ENCODE results near the gene DVL2. TPM values are rescaled to one million over a fixed set of nuclear protein-coding genes. Genes with fewer than 3 reads are reported as not detected.

The DVL2 gene
- total and polyA plus RNA-seq, 8 donors: 9.6 to 26.9 (median 16.0) TPM

DNA sequence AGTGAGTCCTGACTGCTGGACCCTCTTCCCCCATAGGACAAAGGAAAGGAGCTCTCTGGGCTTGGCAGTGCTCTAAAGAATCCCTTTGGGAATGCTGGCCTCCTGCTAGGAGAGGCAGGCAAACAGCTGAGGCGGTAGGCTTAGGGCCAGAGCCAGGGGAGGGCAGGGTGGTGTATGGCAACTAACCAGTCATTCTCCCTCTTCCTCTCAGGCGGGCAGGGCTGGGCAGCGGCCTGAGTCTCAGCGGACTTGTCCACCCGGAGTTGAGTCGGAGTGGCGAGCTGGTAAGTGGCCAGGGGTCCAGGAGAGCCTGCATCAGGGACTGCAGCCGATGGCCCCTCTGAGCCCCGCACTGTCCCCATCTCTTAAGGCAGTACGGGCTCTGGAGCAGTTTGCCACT, 10.2 kb downstream of the DVL2 start:
- TF ChIP-seq, protein P1, sequence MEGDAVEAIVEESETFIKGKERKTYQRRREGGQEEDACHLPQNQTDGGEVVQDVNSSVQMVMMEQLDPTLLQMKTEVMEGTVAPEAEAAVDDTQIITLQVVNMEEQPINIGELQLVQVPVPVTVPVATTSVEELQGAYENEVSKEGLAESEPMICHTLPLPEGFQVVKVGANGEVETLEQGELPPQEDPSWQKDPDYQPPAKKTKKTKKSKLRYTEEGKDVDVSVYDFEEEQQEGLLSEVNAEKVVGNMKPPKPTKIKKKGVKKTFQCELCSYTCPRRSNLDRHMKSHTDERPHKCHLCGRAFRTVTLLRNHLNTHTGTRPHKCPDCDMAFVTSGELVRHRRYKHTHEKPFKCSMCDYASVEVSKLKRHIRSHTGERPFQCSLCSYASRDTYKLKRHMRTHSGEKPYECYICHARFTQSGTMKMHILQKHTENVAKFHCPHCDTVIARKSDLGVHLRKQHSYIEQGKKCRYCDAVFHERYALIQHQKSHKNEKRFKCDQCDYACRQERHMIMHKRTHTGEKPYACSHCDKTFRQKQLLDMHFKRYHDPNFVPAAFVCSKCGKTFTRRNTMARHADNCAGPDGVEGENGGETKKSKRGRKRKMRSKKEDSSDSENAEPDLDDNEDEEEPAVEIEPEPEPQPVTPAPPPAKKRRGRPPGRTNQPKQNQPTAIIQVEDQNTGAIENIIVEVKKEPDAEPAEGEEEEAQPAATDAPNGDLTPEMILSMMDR (IDR thresholded peaks at IDR 0.05): no peak
- Histone ChIP-seq H3K36me3 (peaks cover 11 to 59% (median 19%) of the 10 kb centered on the region in 3 donors), H3K9me3 (no peaks in the 10 kb centered on the region), H3K27me3 (no peaks in the 10 kb centered on the region), H3K27ac (peak overlapping the region; percentile 5 to 37 (median 14)), H3K4me1 (peaks cover 12 to 23% (median 14%) of the 10 kb centered on the region in 3 donors), H3K4me3 (no peak overlapping the region)
- FAIRE-seq: no peak
- DNase-seq: peak in 2 of 6 donors; percentile 63 to 83
- WGBS, 2 donors: 73 to 80% methylated on average over 10 of the region's 10 CpGs
- ATAC-seq: no peak
- intact Hi-C loops (cut with DNase I): no loop called here

DNA sequence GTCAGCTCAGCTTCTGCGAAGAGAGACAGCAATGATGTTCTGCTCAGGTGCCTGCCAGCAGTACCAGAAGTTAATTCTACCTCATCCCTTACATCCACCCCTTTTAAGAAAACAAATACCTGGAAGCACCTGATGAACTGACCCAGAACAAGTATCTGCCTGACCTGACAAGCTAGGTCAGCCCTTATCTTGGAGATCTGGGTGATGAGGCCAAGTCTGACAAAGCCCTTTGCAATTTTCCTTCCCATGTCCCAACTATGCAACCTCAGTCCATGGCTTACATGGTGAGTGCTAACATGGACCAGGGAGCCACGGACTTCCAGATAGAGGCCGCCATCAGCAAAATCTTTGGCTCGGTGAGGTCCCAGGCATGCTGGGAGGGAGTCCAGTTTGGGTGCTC, 10.9 kb downstream of the DVL2 start:
- Histone ChIP-seq H3K9me3 (no peaks in the 10 kb centered on the region), H3K27me3 (no peaks in the 10 kb centered on the region), H3K4me3 (no peak overlapping the region), H3K4me1 (peaks cover 12 to 25% (median 14%) of the 10 kb centered on the region in 3 donors), H3K36me3 (peaks cover 11 to 52% (median 16%) of the 10 kb centered on the region in 3 donors), H3K27ac (no peak overlapping the region)
- TF ChIP-seq, protein P1 (IDR thresholded peaks at IDR 0.05): no peak
- intact Hi-C loops (cut with DNase I): no loop called here
- DNase-seq: peak in 1 of 6 donors; percentile 13
- no peak for FAIRE-seq
- no peak for ATAC-seq
- WGBS, 2 donors: 79 to 80% methylated on average over 4 of the region's 4 CpGs

DNA sequence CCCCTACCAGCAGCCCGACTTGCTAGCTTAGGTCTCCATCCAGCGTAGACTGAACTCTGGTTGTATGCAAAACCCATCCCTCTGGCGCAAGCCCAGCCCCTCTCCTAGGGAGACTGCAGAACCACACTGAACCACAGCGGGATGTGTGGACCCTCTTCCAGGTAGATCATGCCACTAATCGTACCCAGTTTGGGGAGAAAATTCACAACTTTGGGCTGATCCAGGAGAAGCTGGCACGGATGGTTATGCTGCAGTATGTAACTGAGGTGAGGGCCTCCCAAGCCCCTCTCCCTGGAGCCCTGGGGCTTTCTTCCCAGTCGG, 11.4 kb downstream of the DVL2 start:
- peaks cover 11 to 48% (median 16%) of the 10 kb centered on the region in 3 donors for H3K36me3 ChIP-seq
- TF ChIP-seq, protein P1 (IDR thresholded peaks at IDR 0.05): no peak
- H3K27ac ChIP-seq: no peak overlapping the region
- no peak overlapping the region for H3K4me3 ChIP-seq
- peaks cover 12 to 25% (median 14%) of the 10 kb centered on the region in 3 donors for H3K4me1 ChIP-seq
- H3K9me3 ChIP-seq: no peaks in the 10 kb centered on the region
- no peak for ATAC-seq
- intact Hi-C loops (cut with DNase I): no loop called here
- FAIRE-seq: no peak
- WGBS, 2 donors: 74 to 77% methylated on average over 7 of the region's 7 CpGs
- H3K27me3 ChIP-seq: no peaks in the 10 kb centered on the region
- DNase-seq: no peak

DNA sequence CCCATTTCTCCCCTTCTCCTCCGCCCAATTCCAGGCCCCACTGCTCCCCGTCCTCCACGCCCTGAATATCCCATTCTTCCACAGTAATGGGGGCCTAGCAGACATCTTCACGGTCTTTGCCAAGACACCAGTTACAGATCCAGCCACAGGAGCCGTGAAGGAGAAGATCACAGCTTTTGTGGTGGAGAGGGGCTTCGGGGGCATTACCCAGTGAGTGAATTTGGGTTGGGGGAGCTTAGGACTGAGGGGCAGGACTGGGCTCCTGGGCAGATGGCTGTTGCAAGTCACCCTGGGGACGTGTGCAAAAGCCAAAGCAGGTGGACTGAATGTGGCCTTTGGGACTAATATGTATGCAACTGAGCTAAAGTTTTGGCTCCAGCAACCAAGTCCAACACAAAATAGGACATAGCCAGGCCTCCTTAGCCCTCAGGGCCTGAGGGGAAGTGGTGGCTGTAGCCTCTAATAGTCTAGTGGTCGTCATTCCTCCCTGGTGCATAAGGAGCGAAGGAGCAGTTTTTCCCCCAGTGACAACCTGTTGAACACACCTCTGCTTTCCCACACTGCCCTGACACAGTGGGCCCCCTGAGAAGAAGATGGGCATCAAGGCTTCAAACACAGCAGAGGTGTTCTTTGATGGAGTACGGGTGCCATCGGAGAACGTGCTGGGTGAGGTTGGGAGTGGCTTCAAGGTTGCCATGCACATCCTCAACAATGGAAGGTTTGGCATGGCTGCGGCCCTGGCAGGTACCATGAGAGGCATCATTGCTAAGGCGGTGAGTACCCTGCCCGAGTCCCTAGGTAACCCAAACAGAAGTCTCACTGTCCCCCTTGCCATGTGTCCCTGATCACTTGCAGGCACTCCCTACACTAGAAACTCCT, 12.0 kb downstream of the DVL2 start:
- FAIRE-seq (no peak), DNase-seq (peak in 2 of 6 donors; percentile 6 to 39), ATAC-seq (no peak)
- Histone ChIP-seq H3K27ac (peak overlapping the region in 1 of 4 donors; percentile 10), H3K27me3 (no peaks in the 10 kb centered on the region), H3K36me3 (peaks cover 11 to 48% (median 16%) of the 10 kb centered on the region in 3 donors), H3K4me3 (peak overlapping the region in 1 of 4 donors; percentile 100), H3K4me1 (peaks cover 12 to 25% (median 14%) of the 10 kb centered on the region in 3 donors), H3K9me3 (no peaks in the 10 kb centered on the region)
- WGBS, 2 donors: 69 to 78% methylated on average over 15 of the region's 15 CpGs
- TF ChIP-seq, protein P1 (IDR thresholded peaks at IDR 0.05): no peak
- intact Hi-C loops (cut with DNase I): no loop called here

All from pancreas (tissue), 10 donors.